Measurements from ENCODE around the gene ATP2A3.
"Not testable (repeated sequence)": the region's sequence is repeated elsewhere in the genome, so short reads cannot be mapped to it uniquely, and the experiment has no call there.

Gene ATP2A3

DNA sequence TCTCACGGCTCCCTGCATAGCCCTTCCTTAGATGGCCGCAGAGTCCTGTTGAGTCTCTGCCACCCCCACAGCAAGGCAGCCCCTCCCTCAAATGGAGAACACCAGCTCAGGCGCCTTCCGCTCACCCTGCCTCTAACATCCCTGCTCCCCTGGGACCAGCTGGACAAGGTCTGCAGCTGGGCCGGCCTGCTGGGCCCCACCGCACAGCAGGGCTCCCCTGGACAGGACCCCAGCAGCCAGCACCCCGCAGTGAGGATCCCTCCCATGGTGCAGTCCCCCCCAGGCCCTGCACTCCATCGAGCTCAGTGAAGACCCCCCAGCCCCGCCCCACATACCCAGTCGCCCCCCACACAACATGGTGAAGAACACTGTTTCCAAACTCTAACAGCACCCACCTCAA, 10.2 kb downstream of the ATP2A3 start:
- FAIRE-seq: no peak

DNA sequence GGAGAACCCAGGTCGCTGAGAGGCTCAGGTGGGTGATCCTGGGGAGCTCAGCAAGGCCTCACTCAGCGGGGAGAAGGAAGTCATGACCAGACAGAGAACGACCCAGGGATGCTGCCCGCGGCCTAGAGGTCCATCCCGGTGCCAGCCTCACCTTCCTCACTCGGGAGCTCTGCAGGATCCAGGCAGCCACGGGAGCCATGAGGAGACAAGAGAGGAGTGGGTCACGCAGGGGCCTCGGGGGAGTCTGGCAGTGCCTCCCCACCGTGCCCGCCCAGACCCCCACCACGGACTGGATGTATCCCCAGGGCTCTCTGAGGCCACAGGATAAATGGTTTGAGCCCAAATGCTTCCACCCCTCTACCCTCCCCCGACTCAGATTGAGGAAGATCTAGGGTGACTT, 10.7 kb downstream of the ATP2A3 start:
- FAIRE-seq: no peak

DNA sequence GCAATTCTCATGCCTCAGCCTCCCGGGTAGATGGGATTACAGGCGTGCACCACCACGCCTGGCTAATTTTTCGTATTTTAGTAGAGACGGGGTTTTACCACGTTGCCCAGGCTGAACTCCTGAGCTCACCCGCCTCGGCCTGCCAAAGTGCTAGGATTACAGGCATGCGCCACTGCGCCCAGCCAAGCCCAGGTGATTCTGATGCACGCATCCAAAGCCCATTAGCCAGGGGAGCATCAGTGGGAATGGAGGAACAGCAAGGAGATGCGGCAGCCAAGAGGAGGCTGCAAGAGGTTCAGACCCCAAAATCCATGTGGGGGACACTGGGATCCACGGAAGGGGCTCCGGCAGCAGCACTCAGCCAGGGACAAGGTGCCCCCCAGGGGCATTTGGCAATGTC, 12.1 kb downstream of the ATP2A3 start:
- no peak for FAIRE-seq

DNA sequence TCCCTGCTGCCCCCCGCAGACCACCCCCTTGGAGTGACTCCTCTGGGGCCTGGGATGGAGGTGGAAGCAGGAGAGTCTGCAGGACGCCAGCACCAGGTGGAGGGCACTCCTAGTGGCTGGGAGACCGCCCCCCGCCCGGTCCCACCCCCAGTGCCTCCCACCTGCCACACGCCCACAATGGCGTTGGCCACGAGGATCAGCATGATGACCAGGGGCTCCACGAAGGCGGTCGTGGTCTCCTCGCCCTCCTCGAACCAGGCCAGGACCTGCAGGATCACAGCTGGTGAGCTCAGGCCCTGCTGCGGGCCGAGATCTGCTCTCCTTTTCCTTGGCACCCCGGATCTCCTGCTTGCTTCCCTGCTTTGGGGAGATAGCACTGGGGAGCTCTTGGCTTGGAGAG, 12.8 kb downstream of the ATP2A3 start:
- FAIRE-seq: no peak

DNA sequence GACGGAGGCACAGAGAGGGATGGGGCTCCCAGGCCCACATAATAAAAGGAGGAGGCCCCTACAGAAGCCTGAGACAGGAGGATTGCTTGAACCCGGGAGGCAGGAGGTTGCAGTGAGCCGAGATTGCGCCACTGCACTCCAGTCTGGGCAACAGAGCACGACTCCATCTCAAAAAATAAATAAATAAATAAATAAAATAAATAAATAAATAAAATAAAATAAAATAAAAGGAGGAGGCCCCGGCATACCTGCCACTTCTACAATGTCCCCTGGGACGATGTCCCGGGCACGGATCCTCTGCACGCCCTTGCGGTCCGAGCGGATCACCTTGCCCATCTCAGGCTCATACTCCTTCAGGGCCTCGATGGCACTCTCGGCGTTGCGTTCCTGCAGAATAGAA, 13.2 kb downstream of the ATP2A3 start:
- no peak for FAIRE-seq

DNA sequence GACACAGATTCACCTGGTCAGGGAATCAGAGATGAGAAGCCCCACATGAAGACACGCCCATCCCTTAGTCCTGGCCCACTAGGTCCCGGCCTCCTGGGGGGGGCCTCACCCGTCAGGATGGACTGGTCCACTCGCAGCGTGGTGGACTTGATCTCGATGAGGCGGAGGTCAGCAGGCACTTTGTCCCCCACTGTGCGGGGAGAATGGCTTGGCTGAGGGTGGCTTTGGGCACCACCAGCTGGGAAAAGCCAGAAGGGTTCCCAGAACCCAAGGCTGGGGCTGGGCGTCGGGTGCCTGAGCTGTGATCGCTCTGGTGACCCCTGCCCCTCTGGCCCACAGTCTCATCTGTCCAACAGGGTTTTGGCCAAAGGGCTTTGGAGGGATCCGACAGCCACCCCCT, 13.7 kb downstream of the ATP2A3 start:
- no peak for FAIRE-seq

DNA sequence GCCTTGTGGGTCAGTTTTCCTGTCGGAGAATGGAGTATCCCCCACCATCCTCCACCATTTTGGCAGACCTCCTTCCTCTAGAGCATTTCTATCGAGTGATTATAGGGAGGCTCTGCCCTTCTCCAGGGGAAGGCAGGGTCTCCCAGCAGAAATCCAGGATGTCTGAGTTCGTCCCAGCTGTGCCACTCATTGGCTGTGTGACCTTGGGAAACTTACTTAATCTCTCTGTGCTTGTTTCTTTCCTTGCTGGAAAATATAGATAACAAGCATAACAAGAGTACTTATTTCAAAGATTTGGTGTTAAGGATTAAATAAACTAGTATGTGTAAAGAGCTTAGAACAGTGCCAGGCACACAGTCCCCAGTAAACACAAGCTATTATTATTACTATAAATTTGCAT, 14.8 kb downstream of the ATP2A3 start:
- no peak for FAIRE-seq

DNA sequence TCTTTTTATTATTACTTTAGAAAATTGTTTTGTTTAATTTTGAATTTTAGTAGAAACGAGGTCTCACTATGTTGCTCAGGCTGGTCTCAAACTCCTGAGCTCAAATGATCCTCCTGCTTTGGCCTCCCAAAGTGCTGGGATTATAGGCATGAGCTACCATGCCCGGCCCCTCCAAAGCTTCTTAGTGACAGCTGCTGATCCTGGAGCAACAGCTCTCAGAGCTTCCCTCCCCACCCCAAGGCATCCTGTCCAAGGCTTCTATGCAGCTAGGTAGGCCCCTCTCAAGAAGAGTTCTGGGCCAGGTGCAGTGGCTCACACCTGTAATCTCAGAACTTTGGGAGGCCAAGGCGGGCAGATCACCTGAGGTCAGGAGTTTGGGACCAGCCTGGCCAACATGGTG, 15.7 kb downstream of the ATP2A3 start:
- FAIRE-seq: not testable (repeated sequence)

DNA sequence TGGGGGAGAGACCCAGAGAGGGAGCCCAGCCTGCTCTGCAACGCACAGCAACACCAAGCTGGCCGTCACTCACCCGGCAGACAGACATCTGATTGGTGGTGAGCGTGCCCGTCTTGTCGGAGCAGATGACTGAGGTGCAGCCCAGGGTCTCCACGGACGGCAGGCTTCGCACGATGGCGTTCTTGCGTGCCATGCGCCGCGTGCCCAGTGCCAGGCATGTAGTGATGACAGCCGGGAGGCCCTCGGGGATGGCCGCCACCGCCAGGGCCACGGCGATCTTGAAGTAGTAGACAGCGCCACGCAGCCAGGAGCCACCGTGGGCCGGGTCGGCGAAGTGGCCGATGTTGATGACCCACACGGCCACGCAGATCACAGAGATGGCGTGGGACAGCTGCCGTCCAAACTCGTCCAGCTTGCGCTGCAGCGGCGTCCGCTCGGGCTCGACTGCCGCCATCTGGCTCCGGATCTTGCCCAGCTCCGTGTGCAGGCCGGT, 16.9 kb downstream of the ATP2A3 start:
- FAIRE-seq: no peak

DNA sequence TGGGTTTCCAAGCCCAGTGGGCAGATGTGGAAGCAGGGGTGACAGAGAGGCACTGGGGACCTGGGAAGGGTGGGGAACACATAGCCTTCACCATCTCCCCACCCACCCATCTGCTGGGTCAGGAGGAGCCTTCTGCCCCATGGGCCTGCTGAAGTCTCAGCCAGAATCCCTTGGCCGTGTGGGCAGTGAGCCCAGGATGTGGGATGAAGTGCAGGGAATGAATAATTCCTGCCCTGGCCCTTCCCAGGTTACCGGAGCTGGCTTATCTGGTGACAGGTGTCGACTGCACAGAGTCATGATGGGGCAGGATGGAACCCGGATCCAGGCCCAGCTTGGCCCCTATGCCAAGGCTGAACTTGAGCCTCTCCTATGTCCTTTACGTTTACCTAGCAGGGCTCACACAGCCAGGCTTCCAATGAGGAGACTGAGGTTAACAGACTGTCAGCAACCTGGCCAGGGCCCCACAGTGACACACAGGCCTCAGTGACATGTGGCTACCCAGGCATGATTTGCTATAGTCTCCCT, 17.5 kb downstream of the ATP2A3 start:
- no peak for FAIRE-seq

DNA sequence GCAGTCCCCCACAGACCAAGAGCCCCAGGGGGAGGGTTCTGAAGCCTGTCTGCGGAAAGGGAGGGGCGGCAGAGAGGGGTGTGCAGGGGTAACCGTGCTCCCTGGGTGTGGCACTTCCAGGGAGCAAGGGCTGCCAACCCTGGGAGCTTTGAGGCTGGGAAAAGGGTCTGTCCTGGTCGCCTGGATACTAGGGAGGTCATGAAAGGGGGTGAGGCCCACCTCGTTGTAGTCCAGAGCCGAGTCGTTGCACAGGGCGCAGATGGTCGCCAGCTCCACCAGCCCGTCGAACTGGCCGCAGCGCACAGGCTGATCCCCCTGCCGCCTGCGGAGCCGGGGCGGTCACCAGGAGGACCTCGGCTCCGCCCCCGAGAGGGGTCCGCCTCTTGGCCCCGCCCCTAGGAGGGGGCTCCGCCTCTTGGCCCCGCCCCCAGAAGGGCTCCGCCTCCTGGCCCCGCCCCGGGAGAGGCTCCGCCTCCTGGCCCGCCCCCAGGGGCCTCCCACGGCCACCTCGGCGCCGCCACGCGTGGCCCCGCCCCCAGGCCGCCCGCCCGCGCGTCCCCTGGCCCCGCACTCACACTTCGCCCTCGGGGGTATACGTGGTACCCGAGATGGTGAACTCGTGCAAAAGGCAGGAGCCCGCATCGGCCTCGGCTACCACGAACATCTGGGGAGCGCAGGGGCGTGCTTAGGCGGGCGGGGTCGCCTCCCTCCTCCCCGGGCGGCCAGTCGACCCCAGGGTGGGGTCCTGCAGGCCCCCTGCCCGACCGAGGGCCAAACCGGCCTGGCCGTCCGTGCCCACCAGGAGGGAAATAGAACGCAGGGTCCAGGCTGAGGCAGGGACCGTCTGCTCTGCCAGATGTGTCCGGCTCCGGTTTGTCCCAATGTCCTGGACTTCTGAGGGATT, 19.5 kb downstream of the ATP2A3 start:
- FAIRE-seq: no peak

DNA sequence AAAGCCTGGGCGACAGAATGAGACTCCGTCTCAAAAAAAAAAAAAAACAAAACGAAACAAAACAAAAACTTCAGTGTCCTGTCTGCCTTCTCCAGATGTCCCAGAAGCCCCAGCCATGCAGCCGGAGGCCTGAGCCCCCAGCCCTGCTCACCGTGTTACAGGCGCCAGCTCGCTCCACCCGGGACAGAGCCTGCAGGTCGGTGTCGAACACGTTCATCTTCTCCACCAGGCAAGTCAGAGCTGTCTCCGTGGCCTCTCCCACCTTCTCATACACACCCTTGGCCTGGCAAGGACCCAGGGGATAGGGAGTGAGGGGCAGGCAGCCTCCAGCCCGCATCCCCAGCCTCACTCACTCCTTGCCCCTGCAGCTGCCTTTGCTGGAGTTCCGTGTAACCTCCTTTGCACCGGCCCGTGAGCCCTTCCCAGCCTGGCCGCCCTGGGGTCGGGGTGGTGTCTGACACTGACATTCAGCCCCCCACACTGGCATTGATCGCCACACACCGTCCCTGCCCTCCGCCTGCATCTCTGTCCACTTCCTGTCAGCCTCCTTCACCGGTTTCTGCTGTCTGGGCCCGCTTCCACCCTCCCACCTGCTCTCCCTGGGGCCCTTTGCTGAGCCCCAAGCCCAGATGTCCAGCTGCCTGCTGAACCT, 20.9 kb downstream of the ATP2A3 start:
- FAIRE-seq: no peak

DNA sequence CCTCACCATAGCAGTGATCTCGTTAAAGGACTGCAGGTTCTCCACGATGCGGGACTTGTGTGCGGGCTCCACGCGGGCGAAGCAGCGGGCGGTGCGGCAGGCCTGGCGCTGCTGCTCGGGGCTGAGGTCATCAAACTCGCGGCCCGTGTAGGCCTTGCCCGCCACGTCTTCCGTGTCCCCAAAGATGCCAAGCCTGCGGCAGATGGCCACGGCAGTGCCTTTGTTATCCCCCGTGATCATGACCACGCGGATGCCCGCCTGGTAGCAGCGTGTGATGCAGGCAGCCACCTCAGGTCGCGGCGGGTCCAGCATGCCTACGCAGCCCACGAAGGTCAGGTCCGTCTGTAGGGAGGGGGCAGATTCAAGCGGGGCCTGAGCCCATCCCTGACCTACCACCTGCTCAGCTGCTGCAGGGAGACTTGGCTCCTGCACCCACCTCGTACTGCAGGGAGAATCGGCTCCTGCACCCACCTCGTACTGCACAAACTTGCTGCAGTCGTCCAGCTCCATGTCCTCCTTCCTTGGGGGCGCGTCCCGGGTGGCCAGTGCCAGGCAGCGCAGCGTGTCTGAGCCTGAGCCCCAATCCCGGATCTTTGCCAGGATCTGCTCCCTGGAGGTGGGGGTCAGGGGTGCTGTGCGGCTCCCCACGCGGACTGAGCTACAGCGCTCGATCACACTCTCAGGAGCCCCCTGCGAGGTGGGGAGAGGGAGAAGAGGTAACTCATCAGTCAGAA, 23.1 kb downstream of the ATP2A3 start:
- no peak for FAIRE-seq

DNA sequence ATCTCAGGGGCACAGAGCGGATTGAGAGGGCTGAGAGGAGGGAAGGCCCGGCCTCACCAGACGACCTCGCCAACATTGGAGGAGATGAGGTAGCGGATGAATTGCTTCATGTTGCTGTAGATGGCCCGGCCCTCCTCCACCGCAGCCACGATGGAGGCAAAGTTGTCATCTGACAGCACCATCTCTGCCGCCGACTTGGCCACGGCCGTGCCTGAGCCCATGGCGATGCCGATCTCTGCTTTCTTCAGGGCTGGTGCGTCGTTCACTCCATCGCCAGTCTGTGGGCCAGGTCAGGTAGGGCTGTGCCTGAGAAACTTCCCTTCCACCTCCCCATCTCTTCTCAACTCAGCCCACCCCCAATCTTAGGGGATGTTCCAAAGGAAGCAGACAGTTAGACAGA, 26.9 kb downstream of the ATP2A3 start:
- no peak for FAIRE-seq

DNA sequence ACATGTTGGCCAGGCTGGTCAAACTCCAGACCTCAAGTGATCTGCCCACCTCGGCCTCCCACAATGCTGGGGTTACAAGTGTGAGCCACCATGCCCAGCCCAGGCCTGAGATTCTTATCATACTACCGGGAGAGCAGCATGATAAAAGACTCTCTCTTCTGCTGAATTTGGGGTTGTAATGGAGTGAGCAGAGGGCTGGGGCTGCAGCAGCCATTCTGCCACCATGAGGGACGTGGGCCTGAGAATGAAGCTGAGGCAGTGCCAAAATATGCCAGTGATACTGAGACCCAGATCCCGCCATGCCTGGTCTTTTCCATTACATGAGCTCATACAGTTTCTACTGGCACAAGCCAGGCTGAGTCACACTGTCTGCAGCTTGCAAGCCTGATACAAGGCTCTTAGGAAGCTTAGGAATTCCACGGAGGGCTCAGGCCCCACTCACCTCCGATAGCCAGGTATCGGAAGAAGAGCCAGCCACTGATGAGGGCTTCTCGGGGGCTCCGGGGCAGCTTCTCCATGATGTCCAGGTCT, 28.3 kb downstream of the ATP2A3 start:
- no peak for FAIRE-seq

DNA sequence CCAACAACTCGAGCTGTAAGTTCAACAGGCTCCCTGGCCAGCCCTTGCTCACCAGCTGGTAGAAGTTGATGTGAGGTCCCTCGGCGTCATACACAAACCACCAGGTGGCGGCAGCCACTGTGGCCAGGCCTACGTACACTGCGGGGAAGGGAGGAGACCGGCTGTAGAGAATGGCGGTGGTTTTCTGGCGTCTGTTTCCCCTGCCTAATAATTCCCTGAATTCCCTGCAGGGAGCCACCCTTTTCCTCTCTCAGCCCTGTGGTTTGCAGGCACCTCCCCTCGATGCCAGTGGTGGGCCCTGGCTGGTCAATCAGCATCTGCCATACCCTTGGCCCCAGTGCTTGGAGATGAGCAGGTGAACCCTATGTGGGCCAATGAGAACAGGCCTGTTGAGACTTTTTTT, 29.1 kb downstream of the ATP2A3 start:
- FAIRE-seq: no peak

DNA sequence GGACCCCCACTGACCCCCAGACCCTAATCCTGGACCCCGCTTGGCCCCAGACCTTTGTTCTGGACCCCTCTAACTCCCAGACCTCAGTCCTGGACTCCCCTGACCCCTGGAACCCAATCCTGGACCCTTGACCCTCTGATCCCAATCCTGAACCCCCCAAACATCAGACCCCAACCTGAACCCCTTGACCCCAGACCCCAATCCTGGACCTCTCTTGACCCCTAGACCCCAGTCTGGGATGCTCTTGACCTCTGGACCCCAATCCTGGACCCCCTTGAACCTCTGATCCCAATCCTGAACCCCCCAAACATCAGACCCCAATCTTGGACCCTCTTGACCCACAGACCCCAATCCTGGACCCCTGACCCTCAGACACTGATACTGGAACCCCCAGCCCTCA, 34.5 kb downstream of the ATP2A3 start:
- FAIRE-seq: no peak

DNA sequence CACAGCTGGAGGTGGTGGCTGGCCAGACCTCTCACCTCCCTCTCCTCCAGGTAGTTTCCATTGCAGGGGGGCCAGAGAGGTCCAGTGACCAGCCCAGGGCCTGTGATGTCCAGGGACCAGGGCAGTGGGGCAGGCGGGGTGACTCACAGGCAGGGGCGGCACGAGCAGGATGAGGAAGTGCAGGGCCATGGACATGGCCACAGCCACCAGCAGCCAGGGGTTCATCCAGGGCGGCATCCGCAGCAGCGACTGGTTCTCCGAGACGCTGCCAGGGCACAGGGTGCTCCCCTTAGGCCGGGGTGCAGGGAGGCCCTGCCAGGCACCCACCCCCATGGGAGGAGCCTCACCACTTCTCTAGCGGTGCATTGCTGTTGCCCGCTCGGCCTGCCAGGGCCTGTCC, 35.1 kb downstream of the ATP2A3 start:
- no peak for FAIRE-seq

DNA sequence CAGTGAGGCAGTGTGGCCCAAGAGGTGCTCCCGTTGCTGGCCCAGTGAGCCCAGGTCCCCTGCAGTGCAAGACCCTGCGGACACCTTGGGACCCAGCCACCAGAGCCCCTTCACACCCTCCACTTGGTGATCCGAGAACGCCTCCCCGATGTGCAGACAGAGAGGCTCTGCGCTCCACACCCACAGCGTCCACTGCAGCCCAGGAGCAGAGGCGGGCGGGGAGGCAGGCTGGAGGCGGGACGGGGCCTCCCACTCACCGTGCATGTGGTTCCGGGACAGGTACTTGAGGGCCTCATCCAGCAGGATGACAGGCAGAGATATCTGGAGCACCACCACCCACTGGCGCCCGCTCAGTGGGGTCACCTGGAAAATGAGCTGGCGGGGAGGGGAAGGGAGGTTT, 35.8 kb downstream of the ATP2A3 start:
- no peak for FAIRE-seq

DNA sequence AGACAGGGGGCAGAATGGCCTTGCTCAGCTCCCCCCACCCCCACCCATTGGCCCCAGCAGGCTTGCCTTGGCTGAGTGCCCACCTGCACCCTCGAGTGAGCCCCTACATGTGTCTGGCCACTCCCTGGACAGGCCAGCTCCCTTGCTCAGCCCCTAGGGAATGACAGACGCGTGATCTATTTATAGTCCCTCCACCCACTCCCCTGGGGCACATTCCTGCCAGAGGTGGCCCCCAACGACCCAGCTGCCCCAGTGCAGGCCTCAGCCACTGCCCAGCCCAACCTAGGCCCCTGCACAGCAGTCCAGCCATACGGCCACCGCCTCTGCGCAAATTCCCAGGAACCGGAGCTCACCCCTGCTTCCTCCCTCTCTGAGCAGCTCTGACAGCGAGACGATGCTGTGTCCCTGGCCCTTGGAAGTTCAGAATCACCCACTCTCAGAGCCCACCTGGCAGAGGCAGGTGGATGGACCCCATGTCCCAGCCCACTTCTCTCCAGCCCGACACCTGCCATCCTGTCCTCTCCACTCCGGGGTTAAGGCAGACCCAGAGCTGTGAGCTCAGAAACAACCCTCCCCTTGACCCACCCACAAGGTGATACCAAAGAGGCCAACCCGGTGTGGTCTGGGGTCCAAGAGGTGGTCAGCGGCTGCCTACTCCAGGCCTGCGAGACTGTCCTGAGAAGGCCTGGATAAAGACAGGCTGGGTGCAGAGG, 36.5 kb downstream of the ATP2A3 start:
- FAIRE-seq: no peak

DNA sequence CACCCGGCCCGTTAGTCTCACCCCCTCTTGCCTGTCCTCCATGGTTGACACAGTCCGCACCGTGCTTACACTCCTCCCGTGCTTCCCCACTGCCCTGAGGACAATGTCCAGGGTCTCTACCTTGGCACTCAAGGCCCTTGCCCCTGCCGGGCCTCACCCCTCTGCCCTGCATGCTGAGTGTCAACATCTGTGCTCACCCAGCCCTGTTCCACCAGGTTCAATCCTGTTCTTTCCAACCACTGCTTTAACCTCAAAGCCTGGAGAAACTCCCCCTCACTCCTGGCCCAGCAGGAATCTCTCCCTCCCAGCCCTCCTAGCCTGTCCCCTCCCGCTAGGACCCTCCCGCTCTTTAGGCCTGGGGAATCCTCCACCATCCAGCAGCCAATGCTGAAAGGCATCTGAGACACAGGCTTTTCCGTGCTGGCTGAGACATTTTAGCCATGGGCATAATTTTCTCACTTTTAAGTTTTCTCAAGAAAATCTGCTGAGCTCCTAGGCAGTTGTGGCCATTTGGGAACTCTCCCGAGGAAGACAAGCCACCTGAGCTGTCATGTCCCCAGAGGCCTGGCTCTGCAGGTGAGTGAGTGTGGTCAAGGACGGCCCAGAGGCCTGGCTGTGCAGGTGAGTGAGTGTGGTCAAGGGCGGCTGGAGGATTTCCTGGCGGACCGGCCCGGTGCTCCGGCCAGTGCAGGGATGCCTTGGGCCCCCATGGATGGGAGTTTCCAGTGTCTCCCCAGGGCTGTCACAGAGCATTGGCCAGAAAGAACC, 37.2 kb downstream of the ATP2A3 start:
- FAIRE-seq: no peak

All from colon (tissue), 2 donors.